Inferior parietal cortex (tissue), 1 donor: Measurements from ENCODE around the gene ARHGEF26.

Experiments
- DNase-seq: peaks from one replicate; pipeline ENCODE4 v3.0.0-alpha.2; 2016; ENCODE audit errors: extremely low spot score

ARHGEF26 gene

DNA sequence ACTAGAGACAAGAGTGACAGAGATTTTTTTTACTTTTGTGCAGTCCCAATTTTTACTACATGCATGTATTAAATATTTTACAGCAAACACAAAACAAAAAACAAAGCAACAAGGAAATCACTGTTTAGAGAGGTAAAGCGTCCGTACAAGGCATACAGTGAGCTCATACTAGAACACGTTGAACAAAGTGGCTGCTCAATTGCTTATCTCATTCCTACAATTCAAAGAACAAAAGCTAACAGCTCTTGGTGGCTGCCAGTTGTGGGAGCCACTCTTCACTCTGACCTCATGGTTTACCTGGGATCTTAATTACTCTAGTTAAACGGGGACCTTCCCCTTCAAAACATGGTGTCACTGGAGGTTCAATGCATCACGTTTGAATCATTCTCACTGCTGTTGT lies 7.6 kb upstream of the ARHGEF26 start:
- DNase-seq = no peak

DNA sequence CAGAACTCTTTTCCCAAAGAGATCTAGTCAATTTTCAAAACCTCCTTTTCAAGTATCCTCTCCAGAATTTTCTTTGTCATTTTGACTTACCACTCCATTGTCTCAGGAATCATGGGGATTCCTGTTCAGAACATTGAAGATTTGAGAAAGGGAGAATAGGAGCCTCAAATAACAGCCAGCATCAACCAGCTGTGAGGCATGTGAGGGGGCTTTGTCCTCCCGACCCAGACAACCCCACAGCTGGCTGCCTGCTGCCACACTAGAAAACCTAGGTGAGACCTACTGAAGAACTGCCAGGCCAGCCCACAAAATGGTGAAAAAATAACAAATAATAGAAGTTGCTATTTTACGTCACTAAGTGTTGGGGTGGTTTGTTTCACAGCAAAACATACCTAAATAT lies 5.9 kb upstream of the ARHGEF26 start:
- DNase-seq = no peak

DNA sequence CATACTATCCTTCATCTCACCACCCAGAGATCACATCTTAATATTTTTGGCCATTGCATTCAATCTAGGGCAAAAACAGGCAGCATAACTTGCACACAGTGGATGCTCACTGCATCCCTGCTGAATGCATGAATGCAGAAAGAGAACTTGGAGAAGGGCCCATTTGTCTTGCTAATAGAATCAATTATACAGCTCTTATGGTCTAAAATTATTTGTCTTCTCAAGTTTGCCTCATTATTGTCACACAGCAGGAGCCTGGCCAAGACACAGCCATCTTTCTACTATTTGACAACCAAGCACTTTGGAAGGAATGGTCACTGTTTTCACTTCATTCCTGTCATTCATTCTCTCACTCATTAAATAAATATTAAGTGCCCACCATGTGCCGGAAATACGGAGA lies 1.2 kb upstream of the ARHGEF26 start:
- no peak for DNase-seq

DNA sequence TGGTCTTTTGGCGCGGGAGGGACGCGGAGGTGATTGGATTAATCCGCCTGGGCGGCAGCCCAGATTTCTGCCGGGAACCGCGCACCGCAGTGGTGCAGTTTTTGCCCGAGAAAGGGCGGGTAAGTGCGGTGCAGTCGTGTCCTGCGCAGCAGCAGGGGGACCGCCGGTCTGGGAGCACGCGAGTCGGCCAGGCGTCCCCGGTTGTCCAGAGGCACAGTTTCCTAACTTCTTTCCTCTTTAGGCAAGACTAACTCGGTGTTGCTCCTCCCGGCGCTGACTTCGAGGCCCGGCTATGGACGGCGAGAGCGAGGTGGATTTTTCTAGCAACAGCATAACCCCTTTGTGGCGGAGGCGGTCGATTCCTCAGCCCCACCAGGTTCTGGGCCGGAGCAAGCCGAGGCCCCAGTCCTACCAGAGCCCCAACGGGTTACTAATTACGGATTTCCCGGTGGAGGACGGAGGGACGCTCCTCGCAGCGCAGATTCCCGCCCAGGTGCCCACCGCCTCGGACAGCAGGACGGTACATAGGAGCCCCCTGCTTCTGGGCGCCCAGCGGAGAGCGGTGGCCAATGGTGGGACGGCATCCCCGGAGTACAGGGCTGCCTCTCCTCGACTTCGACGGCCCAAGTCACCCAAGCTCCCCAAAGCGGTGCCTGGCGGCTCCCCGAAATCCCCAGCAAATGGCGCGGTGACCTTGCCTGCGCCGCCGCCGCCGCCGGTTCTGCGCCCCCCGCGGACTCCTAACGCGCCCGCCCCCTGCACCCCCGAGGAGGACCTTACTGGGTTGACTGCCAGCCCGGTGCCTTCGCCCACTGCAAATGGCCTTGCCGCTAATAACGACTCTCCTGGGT lies 736 bp downstream of the ARHGEF26 start:
- DNase-seq = no peak

DNA sequence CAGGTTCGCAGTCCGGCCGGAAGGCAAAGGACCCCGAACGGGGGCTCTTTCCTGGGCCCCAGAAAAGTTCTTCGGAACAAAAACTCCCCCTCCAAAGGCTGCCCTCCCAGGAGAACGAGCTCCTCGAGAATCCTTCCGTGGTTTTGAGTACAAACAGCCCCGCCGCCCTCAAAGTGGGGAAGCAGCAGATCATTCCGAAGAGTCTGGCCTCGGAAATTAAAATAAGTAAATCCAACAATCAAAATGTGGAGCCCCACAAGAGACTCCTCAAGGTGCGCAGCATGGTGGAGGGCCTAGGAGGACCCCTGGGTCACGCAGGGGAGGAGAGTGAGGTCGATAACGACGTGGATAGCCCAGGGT lies 1.3 kb downstream of the ARHGEF26 start:
- no peak for DNase-seq

DNA sequence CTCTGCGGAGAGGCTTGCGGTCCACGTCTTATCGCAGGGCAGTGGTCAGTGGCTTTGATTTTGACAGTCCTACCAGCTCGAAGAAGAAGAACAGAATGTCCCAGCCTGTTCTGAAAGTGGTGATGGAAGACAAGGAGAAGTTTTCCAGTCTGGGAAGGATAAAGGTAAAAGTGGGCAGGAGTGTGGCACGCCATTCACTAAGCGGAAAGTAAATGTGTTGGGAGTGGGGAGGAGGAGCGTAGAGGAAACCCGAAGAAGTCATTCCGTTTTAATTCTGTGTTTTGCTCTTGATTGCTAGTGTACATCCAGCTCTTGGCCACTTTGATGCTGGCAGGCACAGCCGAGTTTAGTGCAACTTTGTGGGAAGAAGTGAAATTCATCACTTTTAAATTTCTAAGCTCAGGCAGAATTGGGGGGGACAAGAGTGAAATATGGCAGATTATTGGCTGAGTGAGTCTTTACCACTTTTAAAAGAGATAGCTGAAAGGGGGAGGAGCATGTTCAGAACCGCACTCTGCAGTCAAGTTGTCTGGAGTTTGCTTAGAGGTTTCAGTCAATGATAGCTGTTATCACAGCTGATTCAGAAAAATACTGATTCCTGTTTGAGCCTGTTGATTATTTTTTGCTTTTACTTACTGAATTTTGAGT lies 1.8 kb downstream of the ARHGEF26 start:
- DNase-seq = no peak

DNA sequence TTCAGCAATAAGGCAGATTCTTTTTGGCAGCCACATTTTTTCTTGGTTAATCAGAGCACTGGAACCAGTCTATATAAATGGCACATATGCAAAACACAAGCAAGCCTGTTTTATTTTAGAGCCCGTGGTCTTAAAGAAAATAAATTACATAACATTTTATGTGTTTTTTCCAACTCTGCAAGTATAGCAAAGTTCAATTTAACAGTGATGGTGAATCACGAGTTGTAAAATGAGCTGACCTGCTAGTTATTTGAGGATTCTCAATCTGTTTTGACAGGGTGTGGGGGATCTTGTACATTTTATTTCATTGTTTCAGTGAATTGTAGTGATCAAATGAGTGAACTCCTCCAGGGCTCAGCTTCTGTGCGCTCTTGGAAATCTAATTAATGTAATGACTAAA lies 2.7 kb downstream of the ARHGEF26 start:
- DNase-seq = no peak

DNA sequence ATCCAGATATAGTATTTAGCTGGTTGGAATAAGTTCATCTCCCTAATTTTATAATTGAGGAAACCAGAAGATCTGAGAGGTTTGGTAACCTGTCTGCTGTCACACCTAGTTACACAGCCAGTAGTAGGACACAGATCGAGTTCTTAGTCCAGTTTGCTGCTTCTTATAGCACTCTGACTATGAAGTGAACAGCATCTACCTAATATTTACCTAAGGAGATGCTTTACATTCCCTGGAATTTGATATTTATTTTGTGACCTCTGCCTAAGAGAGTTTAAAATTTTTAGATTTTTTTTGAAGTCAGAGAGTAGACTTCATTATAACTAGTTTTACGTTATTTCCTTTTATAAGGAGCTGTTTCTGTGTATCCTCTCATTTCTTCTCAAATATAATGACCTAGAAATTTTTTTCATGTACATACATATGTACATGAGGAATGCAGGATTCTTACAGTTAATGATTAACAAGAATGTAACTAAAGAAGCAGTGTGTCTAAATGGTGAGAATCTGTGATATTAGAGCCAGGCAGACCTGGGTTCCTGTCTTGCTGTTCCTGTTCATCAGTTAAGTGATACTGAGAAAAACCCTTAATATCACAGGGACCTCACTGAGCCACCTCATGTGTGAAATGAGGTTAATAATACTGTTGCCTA lies 4.3 kb downstream of the ARHGEF26 start:
- DNase-seq = no peak

DNA sequence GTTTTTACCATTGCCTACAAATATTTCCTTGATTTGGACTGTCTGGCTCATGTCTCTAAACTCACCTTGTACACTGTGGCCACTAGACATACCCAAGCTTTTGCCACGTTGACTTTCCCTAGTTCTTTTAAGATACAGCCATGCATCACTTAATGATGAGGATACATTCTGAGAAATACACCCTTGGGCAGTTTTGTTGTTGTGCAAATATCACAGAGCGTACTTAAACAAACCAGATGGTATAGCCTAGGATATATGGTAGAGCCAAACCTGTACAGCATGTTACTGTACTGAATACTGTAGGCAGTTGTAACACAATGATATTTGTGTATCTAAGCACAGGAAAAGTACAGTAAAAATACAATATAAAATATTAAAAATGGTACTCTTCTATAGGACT lies 5.5 kb downstream of the ARHGEF26 start:
- DNase-seq = no peak

DNA sequence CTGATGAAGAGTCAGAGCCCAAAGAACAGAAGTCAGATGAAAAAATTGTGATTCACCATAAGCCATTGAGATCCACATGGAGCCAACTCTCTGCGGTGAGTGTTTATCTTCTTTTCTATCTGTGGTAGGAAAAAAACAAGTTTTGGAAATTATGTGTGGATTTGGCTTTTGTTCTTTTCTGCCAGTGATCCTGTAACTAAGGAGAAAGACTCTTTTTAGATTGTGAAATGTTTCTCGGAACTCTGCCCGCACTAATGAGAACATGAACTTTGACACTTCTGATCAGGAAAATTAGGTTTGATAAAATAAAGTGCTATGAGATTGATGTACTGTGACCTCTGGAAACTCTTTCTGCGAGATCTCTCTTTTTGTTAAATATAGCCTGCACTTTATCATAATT lies 8.4 kb downstream of the ARHGEF26 start:
- DNase-seq = no peak

DNA sequence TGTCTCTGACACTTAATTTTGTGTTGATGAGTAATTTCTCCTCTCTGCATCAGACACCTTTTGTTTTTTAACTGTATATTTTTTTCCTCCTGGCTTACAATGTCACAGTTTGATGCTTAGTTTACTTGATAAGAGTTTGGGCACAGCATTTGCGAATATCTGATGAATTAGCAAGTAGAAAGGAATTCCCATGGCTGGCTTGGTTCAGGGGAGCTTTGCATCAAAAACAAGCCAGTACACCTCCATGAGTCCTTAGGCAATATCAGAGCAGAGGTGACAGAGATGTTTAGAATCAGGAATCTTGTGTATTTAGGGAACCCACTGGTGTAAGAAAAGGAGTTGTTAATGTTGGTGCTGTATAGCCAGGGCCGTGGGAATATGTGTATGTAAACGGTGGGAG lies 9.3 kb downstream of the ARHGEF26 start:
- no peak for DNase-seq

DNA sequence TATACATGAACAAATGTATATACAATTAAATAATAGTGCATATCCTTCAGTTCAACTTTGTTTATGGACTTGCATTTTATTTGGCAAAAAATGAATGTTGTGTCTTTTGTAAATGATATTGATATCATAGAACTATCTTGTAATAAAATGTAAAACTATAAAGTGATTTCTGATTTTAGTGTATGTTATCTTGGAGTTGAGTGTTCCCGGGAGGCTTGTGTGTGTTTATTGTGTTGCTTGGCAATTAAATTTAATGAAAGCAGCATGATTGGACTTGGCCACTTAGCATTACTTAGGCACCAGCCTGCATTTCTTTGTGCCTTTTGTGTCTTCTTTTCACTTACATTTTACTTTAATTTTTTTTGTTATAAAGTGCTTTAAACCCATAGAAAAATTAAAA lies 10.6 kb downstream of the ARHGEF26 start:
- DNase-seq = no peak

DNA sequence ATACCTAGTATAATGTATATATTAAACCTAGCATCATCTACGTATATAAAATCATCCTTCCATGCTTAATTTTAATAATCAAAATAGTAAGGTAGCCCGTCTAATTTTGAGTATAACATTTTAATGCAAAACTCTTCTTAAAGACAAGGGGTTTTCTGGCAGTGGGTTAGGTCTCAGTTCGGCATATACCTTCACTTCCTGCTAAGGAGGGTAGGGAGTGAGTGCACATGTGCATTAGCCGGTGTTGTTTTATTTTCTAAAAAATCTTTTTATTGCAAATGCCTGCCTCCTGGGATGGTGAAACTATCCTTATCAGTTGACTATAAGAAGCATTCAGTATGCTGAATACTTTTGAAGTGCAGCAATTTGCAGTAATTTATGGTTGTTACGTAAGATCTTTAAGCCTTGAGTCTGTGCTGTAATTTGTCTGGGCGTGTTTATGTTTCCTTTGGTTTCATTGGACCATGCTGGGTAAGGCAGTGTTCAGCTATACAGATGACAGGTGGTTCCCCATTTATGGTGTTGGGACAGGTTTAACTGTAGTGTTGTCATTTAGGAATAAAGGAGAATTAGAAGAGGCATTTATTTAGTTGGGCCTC lies 11.7 kb downstream of the ARHGEF26 start:
- no peak for DNase-seq

DNA sequence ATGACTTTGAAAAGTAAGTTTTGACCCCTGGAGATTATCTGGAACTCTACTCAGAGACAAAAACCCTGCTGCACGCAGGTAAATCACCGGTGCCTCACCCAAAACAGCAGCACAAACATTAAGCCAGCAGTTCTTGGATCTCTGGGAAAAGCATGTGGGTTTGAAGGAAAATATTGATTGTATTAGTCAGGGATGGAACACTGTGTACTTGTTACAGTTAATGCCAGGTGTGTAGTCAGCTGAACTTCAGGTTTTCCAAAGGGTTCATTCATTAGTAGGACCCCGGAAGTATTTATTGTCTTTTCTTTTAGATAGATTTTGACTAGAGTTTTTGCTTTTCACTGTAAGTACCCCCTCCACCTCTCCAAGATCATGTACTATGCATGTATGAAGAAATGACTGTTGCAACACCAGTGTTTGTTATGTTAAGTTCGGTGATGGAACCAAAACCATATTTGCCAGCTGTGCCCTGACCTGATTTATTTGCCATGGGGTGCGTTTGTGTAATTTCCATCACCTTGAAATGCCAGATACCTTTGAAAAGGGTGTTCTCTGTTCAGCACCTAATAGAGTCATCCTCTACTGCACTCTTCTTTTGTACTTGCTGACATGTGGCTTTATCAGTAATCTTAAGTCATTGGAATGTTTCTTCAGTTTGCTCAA lies 14.5 kb downstream of the ARHGEF26 start:
- DNase-seq = no peak

DNA sequence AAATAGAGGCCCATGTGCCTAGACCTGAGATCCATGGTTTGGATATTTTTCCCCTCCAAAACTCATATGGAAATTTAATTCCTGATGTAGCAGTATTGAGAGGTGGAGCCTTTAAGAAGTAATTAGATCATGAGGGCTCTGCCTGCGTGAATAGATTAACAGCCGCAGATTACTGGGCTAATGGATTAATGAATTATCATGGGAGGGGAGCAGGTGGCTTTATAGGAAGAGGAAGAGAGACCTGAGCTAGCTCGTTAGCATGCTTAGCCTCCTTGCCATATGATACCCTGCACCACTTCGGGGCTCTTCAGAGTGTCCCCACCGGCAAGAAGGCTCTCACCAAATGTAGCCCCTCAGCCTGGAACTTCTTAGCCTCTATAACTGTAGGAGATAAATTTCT lies 15.8 kb downstream of the ARHGEF26 start:
- DNase-seq = no peak

DNA sequence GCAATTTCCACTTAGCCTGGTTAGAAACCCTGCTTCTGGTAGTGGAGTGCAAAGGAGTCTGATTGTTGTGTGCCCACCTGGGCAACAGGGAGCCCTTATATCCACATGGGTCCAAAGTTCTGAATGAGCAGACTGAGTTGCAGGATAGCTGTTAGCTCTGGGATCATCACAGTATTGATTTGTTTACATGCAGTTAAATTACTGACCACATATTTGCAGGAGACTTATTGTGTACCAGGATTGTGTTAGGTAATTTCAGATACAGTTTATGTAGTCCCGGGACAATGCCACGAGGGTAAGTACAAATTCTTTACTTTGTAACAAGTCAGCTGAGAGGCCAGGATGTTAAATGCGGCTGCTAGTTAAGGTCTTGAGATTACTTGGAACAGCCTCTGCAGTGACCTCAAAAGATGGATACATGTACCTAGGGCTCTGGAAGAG lies 18.8 kb downstream of the ARHGEF26 start:
- DNase-seq = no peak

DNA sequence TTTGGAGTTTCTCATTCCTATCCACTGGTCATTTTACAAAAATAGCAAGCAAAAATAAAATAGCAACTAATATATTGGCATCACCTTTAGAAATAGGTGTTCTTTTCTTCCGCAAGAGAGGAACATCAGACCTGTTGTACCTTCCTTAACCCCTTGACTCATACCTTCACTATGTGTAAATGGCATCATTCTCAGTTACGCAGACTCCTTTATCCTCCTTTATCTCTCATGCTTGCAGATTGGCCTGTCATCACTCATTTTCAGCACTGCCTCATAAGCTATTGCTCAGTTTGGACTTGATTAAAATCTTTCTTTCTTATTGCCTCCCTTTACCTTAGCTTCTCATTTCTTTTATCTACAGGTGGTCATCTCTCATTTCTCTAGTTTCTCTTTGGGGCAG lies 21.4 kb downstream of the ARHGEF26 start:
- no peak for DNase-seq

DNA sequence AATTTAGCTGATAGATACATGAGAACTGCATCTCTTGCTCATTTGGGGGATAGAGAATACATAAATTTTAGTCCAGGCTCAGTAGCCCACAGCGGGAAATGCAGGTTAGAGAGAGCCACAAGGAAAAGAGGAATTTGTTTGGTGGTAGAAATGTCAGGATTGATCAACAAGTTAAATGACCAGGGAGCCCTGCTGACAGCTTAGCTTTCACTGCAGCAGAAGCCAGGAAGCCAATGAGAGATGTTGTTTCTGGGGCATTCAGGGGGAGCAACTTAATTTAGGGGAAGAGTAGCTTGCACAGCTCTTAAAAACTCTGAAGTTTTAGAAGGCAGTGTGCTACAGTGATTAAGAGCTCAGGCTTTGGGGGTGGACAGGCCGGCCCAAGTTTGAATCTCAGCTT lies 22.7 kb downstream of the ARHGEF26 start:
- DNase-seq = no peak

DNA sequence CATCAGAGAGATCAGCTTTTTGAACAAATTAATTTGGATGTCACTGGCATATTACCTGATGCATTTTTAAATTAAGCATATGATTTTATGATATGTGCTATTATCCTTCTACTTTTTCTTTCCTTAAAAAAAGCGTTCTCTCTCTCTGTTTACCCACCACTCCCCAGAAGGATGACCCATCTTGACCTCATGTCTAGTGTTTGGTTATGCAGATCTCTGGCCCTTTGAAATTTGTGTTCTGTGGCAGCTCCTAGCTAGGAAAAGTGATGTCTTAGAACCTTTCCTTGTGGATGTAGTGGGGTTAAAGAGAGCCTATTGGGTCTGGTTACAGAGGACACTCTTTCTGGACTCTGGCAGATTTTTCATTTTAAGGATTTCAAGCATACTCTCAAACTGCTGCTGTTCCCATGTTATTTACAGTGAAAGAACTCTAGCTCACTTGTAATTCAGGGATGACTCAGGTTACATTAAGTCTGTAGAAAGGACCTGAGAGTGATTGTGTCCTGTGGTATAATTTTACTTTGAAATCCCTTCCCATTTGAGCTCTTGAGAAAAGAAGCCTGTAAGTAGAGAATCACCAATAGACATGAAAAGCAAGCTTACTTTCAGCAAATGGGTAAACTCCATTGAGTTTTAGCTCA lies 23.8 kb downstream of the ARHGEF26 start:
- DNase-seq = no peak

DNA sequence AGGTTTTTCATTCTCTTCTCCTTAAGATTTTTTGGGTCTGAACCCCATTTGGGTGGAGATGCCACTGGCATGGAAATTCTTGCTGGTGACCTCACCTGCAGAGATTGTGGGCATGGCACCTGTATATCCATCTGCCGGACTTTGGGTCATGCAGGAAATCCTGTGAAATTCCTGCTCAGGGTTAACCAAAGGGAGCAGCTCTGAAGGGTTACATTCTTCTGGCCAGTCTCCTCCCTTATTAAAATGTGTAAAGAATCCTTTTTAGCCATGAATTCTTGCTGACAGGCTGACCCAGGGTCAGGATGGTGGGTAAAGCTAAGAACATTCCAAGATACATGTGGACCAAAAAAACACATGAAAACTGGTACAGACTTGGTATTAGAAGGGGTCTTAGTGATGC lies 27.4 kb downstream of the ARHGEF26 start:
- no peak for DNase-seq

DNA sequence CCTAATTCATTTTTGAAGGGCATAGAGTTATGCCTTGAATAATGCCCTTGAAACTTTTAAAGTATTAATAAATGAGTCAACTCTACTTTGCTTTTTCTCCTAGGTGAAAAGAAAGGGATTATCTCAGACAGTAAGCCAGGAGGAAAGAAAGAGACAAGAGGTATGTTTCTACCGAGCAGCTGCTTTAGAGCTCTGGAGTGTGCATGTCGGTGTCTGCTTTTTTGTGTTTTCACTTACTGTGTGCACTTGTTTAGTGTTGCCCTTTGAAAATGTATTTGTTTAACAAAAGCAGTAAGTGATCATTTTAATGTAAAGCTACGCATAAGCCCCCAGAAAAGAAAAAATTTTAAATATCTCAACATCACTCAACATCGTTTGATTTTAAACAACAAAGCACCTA lies 28.1 kb downstream of the ARHGEF26 start:
- no peak for DNase-seq

DNA sequence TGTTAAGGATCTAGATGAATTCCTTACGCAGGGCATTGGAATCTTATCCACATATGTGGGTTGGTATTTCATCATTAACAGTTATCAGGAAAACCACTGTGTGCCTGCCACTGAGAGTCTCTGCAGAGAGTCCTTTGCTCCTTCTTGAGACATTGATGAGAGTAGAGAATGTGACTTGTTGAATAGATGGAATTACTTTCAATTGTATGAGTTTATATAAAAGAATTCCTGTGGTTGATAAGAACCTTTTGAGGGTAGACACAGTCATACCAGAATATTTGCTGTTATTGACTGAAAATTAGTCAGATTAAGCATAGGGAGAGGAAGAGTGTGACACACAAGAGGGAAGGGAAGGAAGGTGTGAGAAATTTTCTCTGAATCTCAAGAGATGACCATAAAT lies 30.8 kb downstream of the ARHGEF26 start:
- DNase-seq = no peak
